CD4-positive, alpha-beta T cell treated with Interleukin-6 for 4 hours (primary cell): ENCODE measurements around the gene CNOT3.

ENCODE experiments used
- DNase-seq: peaks from one replicate; pipeline ENCODE4 v3.0.0-alpha.2; 2020; ENCODE audit warnings: mixed read lengths

Gene CNOT3

DNA sequence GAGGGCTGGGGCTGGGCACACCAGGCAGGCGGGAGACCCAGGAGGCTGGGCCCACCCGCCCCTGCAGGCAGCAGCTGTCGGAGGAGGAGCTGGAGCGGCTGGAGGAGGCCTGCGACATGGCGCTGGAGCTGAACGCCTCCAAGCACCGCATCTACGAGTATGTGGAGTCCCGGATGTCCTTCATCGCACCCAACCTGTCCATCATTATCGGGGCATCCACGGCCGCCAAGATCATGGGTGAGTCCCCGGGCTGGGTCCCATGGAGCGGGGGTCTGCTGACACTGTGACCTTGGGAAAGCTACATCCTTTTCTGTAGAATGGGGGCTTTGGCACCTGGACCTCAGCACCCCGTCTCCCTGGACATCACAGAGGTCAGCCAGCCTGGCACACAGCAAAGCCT, 13.9 kb upstream of the CNOT3 start:
- DNase-seq, result no peak

DNA sequence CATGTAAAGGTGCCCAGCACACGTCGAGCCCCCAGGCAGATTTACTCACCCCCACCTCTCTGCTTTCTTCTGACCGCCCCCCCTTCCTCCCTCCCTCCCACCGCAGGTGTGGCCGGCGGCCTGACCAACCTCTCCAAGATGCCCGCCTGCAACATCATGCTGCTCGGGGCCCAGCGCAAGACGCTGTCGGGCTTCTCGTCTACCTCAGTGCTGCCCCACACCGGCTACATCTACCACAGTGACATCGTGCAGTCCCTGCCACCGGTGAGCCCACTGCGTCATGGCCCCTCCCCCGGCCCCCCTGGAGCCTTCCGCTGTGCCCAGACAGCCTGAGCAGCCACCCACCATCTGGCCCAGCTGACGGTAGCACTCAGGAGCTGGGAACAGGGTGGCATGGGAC, 13.2 kb upstream of the CNOT3 start:
- no peak for DNase-seq

DNA sequence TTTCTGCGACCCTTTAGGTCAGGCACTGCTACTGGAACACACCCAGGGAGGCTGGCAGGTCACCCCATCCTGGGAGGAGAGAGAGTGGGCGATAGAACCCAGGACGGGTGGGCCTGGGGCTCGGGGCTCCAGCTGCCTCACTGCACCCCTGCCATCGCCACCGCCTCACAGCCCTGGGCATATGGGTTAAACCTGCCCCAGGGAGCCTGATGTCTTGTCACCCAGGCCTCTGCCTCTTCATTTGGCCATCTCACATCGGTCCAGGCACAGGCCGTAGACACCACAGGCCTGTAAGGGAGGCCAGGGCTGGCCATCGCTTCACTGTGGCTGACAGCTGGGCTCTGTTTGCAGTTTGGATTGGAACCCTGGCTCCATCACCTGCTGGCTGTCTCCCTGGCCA, 11.8 kb upstream of the CNOT3 start:
- no peak for DNase-seq

DNA sequence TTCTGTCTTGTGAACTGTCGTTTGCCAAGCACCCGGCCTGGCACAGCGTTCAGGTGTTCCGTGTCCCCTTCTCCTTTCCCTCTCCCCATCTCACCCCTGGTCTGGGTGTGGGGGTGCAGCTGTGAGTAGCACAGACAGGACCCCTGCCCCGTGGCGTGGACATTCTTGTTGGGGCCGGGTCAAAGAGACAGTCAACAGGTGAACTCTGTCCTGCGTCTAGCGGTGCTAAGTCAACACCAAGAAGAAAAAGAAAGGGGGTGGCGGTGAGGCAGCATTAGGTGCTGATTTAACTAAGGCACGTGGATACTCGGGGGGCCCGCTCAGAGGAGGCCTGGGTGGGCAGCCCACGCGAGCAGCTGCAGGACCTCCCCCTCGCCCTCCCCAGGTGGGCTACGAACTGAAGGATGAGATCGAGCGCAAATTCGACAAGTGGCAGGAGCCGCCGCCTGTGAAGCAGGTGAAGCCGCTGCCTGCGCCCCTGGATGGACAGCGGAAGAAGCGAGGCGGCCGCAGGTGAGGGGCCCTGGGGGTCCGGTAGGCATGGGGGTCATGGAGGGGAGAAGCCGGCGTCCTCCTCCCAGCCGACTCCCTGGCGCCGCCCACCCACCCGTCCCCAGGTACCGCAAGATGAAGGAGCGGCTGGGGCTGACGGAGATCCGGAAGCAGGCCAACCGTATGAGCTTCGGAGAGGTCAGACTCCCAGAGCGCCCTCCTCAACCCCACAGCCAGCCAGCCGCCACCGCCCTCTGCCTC, 9.7 kb upstream of the CNOT3 start:
- DNase-seq, result no peak

DNA sequence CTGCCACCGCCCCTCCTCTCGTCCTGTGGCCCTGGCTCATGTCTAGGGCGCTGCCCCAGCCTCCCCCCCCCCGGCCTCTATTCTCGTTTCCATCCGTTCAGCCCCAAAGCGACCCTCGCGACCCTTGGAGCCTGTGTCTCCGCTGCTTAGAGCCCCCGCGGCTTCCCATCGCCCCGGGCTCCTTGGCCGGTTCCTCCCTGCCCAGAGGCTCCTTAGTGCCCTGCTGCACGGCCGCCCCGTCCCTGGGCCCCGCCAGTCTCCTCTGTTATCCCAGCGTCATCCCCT, 9.2 kb upstream of the CNOT3 start:
- no peak for DNase-seq

DNA sequence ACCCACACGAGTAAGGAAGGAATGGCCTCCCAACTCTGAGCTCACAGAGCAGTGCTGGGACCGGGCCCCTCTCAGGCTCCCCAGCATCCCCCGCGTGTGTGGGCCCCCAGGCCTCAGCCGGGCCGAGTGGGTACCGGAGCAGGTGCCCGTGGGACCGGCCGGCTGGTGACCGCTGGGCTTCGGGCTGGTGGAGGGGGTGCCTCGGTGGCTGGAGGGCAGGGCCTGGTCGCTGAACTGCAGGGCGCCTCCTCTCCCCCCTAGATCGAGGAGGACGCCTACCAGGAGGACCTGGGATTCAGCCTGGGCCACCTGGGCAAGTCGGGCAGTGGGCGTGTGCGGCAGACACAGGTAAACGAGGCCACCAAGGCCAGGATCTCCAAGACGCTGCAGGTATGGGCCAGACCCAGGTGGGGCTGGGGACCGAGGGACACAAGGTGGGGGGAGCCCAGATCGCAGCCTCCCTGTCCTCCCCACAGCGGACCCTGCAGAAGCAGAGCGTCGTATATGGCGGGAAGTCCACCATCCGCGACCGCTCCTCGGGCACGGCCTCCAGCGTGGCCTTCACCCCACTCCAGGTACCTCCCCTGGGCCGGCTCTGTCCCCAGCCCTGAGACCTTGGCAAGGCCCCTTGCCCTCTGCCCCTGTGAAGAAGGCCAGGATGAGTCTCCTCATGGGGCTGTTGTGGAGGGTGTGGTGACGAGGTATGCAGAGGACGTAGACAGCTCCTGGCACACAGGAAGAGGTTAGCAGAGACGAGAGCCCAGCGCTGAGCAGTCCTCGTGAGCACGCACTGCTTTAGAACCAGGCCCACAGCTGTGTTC, 8.6 kb upstream of the CNOT3 start:
- DNase-seq, result no peak

DNA sequence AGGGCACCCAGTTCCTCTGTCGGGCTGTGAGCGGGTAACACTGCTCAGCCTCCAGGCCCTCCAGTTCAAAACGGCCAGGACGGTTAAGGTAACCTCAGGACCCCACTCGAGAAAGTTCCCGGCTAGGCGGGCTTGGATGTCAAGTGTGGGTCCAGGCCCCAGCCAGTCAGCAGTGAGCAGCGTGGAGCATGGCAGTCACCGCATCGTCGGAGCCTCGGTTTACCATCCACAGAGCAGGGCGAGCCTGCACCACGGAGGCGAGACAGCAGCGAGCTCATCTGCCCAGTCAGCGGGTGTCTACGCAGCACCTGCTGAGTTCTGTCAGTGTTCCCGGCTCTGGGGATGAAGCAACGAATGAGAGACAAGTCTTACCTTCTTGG, 8.0 kb upstream of the CNOT3 start:
- no peak for DNase-seq

DNA sequence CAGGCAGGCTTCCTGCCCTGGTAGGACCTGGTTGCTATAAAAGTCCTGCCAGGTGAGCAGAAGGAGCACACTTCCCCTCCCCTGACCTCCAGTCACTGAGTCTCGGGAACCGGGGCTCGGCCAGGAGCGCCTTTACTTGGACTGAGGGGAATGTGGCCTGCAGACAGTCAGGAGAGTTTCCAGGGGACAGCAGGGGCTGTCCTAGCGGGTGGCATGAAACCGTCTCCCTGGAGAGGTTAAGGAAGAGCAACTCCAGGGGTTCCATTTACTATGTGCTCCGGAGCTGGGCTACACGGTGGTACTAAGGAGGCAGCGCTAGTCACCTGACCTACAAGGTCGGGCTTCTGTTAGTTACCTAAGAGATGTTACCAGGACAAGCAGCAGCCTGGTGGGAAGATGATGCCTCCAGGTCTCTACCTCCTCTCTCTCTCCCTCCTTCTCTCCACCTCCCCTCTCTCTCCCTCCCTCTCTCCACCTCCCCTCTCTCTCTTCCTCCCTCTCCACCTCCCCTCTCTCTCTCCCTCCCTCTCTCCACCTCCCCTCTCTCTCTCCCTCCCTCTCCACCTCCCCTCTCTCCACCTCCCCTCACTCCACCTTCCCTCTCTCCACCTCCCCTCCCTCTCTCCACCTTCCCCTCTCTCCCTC, 4.1 kb upstream of the CNOT3 start:
- peak; percentile 22 for DNase-seq

DNA sequence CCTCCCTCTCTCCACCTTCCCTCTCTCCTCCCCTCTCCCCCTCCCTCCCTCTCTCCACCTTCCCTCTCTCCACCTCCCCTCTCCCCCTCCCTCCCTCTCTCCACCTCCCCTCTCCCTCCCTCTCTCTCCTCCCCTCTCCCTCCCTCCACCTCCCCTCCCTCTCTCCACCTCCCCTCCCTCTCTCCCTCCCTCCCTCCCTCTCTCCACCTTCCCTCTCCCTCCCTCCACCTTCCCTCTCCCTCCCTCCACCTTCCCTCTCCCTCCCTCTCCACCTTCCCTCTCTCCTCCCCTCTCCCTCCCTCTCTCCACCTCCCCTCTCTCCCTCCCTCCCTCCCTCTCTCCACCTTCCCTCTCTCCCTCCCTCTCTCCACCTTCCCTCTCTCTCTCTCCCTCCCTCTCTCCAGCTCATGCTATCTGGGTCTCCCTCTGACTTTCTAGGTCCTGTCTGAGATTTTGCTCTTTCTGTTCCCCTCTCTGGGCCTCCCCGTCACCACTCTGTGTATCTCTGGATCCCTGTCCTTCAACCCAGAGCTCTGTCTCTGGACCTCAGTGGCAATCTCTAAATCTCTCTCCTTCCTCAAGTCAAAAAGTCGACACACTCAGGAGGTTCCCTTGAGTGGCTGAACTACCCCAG, 3.5 kb upstream of the CNOT3 start:
- no peak for DNase-seq

DNA sequence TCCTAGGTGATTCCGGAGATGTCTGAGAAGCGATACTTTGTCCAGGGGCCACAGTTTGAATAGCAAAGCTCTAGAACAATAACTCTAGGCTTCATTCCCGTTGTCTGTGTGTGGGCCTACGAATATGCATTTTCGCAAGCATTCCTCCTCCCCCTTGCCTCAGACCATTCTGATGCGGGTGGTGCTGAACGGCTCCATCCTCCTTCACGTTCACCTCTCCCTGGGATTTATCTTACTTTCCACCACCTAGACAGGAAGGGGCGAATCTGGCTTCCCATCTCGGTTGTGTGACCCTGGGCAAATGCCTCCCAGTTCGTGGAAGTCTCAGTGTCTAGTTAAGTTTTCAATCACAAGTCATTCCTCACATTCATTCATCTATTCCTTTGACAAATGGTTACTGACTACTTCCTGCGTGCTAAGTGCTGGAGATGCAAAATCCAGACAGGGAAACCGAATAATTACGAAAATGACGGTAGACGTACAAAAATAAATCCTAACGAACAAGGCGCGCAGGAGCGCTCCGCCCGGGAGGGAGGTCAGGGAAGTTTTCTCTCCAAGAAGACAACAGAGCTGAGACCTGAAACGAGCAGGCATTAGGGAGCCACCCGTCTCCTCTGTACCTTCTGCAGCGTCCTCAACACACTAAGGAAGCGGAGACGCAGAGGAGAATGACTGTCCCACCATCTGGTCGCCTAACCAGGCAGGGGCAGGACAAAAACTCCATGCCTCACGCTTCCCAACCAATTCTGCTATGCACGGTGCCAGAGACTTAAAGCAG, 1.3 kb upstream of the CNOT3 start:
- DNase-seq, result no peak

DNA sequence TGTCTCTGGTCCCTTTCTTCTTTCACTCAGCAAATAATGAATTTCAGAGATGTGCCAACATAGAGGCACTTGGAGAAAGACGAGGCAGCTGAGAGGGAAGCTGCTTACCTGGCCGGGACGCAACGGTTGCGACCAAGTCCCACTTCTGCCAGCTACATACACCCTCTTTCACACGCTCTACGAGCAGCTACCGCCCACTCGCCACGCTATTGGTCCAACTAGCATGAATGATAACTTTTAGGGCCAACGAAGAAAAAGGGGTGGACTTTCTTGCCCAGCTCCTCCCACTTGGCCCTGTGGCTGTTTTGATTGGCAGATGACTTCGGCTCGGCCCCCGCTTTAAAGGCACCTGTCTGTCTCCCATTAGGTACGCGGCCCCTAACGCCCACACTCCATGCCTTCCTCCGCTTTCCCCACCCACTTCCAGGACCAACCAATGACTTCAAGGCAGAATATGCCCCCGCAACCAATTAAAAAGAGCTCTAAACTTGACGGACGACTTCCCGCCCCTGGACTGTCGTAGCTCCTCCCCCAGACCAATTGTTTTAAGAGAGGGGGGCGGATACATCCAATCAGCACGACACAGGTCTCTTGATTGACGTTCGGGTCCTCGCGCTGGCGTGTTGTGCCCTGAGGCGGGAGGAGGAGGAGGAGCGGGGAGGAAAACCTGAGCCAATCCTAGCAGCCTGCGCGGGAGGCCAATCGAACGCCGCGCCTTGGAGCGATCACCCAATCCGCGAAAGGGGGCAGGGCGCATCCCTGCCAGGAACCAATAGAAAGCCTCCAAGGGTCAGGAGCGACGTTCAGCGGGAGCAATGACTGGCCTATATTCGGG, 481 bp upstream of the CNOT3 start:
- DNase-seq, result peak; percentile 99

DNA sequence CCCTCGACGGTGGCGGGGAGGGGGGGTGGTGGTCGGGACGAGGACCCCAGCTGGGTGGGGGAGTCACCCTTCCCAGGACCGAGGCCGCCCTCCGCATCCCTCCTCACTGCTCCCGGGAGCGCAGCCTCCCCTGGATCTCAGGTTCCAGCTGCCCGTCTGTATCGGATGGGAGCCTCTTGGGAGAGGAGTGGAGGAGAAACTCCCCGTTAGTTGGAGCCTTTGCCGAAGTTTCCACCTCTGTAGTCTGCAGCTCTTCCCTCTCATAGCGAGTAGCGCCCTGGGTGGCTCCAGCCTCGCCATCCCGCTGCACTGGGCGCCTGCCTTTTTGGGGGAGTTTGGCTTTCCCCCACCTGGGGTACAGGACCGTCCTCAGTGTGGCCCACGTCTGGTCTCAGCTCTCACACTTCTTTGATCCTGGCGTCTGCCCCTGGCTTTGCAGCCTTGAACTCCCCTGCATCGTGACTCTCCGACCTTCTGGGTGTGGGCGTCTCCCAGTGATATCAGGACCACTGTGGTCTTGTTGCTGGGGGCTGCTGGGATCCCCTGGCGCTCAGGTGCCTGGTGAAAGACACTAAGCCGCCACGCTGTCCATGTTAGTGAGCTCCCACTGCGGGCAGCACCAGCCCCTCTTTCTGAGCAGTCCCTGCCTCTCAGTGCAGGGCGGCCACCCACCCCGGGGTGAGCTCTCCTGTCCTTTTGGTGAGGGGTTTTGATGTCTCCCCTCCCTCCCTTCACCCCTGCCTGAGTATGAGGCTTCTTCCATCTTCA, 1.1 kb downstream of the CNOT3 start:
- no peak for DNase-seq

- no peak for DNase-seq
These were observed 3.8 kb downstream of the CNOT3 start for GRCh38 chr19:54141356-54141755.

DNA sequence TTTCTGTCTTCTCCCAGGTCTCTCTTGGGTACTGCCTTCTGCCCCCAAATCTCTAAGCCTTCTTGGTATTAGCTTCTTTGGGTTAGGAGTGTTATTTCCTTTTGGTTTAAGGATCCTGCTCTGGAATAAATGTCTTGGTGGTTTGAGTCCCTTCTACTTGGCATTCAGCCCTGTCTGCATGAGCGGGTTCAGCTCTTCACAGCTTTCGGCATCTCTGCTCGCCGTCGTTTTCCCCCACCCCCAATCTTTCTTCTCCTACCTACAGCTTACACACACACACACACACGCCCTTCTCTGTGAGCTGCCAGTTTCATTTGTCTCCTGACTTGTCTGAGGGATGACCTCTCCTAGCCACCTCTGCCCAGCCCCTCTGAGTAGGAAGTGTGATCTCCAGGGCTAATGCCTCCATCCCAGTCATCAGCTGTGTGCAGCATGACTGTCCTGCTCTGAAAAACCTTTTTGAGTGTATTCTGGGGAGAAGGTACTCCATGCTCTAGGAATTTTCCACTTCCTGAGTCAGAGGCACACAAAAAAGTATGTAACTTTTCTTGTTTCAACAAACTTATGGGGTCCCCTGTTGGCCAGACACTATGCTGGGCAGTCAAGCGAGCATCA, 4.7 kb downstream of the CNOT3 start:
- no peak for DNase-seq

DNA sequence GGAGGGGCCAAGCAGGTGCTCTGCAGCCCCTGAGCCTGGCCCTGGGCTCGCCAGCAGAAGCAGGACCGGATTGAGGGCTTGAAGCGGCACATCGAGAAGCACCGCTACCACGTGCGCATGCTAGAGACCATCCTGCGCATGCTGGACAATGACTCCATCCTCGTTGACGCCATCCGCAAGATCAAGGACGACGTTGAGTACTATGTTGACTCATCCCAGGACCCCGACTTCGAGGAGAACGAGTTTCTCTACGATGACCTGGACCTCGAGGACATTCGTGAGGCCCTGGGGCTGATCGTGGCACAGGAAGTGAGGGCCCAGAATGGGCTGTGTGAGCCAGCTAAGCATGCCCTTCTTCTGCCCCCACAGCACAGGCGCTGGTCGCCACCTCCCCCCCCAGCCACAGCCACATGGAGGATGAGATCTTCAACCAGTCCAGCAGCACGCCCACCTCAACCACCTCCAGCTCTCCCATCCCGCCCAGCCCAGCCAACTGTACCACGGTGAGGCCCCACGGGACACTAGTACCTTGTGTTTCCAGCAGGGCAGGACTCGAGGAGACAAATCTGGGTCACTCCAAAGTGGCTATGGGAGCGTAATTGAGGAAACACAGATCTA, 8.1 kb downstream of the CNOT3 start:
- no peak for DNase-seq

DNA sequence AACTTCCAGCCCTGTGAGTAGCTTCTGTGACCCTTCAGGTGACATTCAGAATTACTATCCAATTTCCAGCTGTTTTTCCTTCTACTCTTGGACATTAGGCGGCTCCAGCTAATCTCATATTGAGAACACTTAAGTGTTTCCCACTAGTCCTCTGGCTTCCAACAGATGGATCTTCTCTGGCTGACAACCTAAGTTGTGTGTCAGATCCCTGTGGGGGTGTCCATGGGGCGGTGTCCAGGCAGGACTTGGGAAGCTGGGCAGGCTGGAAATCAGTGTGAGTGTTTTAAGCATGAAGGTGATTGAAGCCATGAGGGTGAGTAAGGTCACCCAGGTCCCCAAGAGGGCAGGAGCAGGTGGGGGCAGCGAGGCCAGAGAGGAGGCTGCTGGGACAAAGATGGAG, 10.1 kb downstream of the CNOT3 start:
- no peak for DNase-seq

- no peak for DNase-seq
These were observed 10.6 kb downstream of the CNOT3 start for GRCh38 chr19:54148158-54148557.

- DNase-seq, result no peak
These were observed 11.7 kb downstream of the CNOT3 start for GRCh38 chr19:54149021-54149812.

DNA sequence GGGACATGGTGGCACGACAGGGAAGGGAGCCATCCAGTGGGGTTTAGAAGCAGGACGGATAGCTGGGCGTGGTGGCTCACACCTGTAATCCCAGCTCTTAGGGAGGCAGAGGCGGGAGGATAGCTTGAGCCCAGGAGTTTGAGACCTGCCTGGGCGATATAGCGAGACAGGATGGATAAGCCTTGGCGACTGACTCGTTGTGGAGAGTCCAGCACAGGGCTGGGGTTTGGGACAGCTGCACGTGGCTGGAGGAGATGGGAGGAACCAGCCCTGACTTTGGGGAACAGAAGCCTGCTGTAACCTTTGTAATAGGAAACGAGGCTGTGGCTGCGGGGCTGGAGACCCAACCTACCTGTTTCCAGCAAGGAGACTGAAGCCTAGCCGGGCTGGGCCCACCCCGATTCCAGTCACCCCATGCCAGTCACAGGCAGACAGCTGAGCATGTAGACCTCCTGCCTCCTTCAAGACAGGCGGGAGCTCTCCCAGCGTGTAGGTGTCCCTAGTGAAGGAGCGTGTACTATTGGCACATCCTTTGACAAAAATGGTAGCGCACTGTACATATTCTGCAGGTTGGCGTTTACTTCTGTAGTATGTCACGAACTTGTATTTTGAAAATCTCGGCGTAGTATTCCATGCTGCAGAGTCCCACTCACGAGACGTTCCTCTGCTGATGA, 13.9 kb downstream of the CNOT3 start:
- no peak for DNase-seq
